Activated T-helper 9 cell treated with anti-CD3 and anti-CD28 coated beads, Interleukin-2, amount 50 U/mL, for 16 hours (primary cell): ENCODE data around the gene LMO7.
"Not testable (repeated sequence)": the region's sequence is repeated elsewhere in the genome, so short reads cannot be mapped to it uniquely, and the experiment has no call there.

Experiments used
- DNase-seq: peaks from one replicate; pipeline ENCODE4 v3.0.0-alpha.2; 2020; ENCODE audit warnings: low read depth

LMO7 gene

GRCh38 chr13:75743072-75743471 lies 106.9 kb downstream of the LMO7 start:
- DNase-seq: not testable (repeated sequence)

GRCh38 chr13:75744127-75744526 lies 108.0 kb downstream of the LMO7 start:
- DNase-seq: no peak

GRCh38 chr13:75745387-75745786 lies 109.3 kb downstream of the LMO7 start:
- no peak for DNase-seq

- no peak for DNase-seq
These were observed 112.7 kb downstream of the LMO7 start for GRCh38 chr13:75748874-75749273.

- no peak for DNase-seq
These were observed 113.3 kb downstream of the LMO7 start for GRCh38 chr13:75749407-75749806.

GRCh38 chr13:75751350-75751749 lies 115.2 kb downstream of the LMO7 start:
- no peak for DNase-seq

- DNase-seq: no peak
These were observed 116.7 kb downstream of the LMO7 start for GRCh38 chr13:75752826-75753225.

- DNase-seq: no peak
These were observed 118.8 kb downstream of the LMO7 start for GRCh38 chr13:75754936-75755335.

- DNase-seq: no peak
These were observed 121.2 kb downstream of the LMO7 start for GRCh38 chr13:75757336-75757735.

GRCh38 chr13:75759531-75759930 lies 123.4 kb downstream of the LMO7 start:
- DNase-seq: no peak

GRCh38 chr13:75760131-75761021 lies 124.2 kb downstream of the LMO7 start:
- no peak for DNase-seq

- DNase-seq: no peak
These were observed 125.2 kb downstream of the LMO7 start for GRCh38 chr13:75761369-75761768.

- no peak for DNase-seq
These were observed 126.2 kb downstream of the LMO7 start for GRCh38 chr13:75762076-75762937.

GRCh38 chr13:75762955-75763354 lies 126.8 kb downstream of the LMO7 start:
- DNase-seq: no peak

- no peak for DNase-seq
These were observed 127.4 kb downstream of the LMO7 start for GRCh38 chr13:75763512-75763911.

- no peak for DNase-seq
These were observed 128.3 kb downstream of the LMO7 start for GRCh38 chr13:75764251-75764925.

GRCh38 chr13:75764926-75765310 lies 128.8 kb downstream of the LMO7 start:
- DNase-seq: no peak

GRCh38 chr13:75766636-75767035 lies 130.5 kb downstream of the LMO7 start:
- DNase-seq: no peak

- no peak for DNase-seq
These were observed 133.2 kb downstream of the LMO7 start for GRCh38 chr13:75769141-75769905.

GRCh38 chr13:75770164-75770563 lies 134.0 kb downstream of the LMO7 start:
- no peak for DNase-seq

GRCh38 chr13:75770592-75771011 lies 134.5 kb downstream of the LMO7 start:
- no peak for DNase-seq

- no peak for DNase-seq
These were observed 135.1 kb downstream of the LMO7 start for GRCh38 chr13:75771226-75771625.
